Activated CD4-positive, alpha-beta memory T cell treated with anti-CD3 and anti-CD28 coated beads, Interleukin-2, amount 10 ng/mL, durations not matched to agents 7 days and 5 days (primary cell): ENCODE measurements around the gene GLT8D1. TPM values are rescaled to one million over a fixed set of nuclear protein-coding genes. Genes with fewer than 3 reads are reported as not detected.
"Not testable (repeated sequence)": the region's sequence is repeated elsewhere in the genome, so short reads cannot be mapped to it uniquely, and the experiment has no call there.

ENCODE experiments used
- CTCF ChIA-PET: fragments of 350-600 bp; sonication (Branson Sonifier 250); formaldehyde crosslinking; loops from one replicate; lab custom pipeline; 2021; ENCODE audit warnings: antibody characterized with exemption, inconsistent platforms; lab: Charles Lee
- POLR2A ChIA-PET: fragments of 350-600 bp; sonication (Branson Sonifier 250); formaldehyde crosslinking; loops from one replicate; lab custom pipeline; 2021; ENCODE audit warnings: antibody characterized with exemption; lab: Charles Lee
- DNase-seq: peaks from one replicate; pipeline ENCODE4 v3.0.0-alpha.2; 2020
- H3K27ac Mint-ChIP-seq: one replicate; pipeline ENCODE4 v1.8.0; 2021; ENCODE audit warnings: mild to moderate bottlenecking, mixed read lengths
- H3K27me3 Mint-ChIP-seq: one replicate; pipeline ENCODE4 v1.8.0; 2021; ENCODE audit warnings: mixed read lengths
- H3K36me3 Mint-ChIP-seq: one replicate; pipeline ENCODE4 v1.8.0; 2021; ENCODE audit warnings: low read depth, mixed read lengths
- H3K4me1 Mint-ChIP-seq: one replicate; pipeline ENCODE4 v1.8.0; 2021; ENCODE audit warnings: mixed read lengths
- H3K4me3 Mint-ChIP-seq: one replicate; pipeline ENCODE4 v1.8.0; 2021; ENCODE audit warnings: mild to moderate bottlenecking, mixed read lengths
- H3K9me3 Mint-ChIP-seq: one replicate; pipeline ENCODE4 v1.8.0; 2021; ENCODE audit warnings: mixed read lengths
- total RNA-seq, 2 experiments: library from RNA; stranded (reverse); gene quantifications; one replicate each; pipeline ENCODE4 v1.2.3, GENCODE V29; 2021

GLT8D1 gene
- total RNA-seq, 2 experiments from 2014 or later: 43.4 to 46.7 TPM

- Mint-ChIP-seq H3K36me3 (peaks cover 66% of the 10 kb centered on the region), H3K4me1 (peaks cover 79% of the 10 kb centered on the region), H3K27me3 (no peaks in the 10 kb centered on the region), H3K27ac (peak within 1 kb of the TSS; percentile 90), H3K9me3 (no peaks in the 10 kb centered on the region), H3K4me3 (peak within 1 kb of the TSS; percentile 91)
- peak; percentile 95 for DNase-seq
- CTCF ChIA-PET: interaction anchor here (0.8 to 2.3 kb wide), 3 partner anchors 11 to 150 kb away, joined by 3 to 6 read pairs (median 4); partner anchors contain the start of genes GLT8D1, SPCS1 and UQCC5
- POLR2A ChIA-PET: interaction anchor here (0.7 to 6.3 kb wide), 13 partner anchors 9 to 408 kb away, joined by 3 to 78 read pairs (median 4); partner anchors contain the start of genes GLT8D1, NEK4, SFMBT1 and SPCS1
These were observed 19.6 kb downstream of the GLT8D1 start, which contains the start of the genes GNL3 and PBRM1 for GRCh38 chr3:52685709-52686691. Gene GNL3, plus strand, starts transcription at chr3:52686032. Its CDS starts 61 bp downstream, at chr3:52686093. Gene PBRM1, minus strand, starts transcription at chr3:52685913.

- DNase-seq: peak; percentile 83
- peaks cover 63% of the 10 kb centered on the region for H3K36me3 Mint-ChIP-seq
- ChIA-PET CTCF (interaction anchor here (1.0 kb wide), 1 partner anchor 273 kb away, joined by 7 read pairs; no protein-coding TSS in a partner anchor), POLR2A (interaction anchor here (0.8 to 6.3 kb wide), 11 partner anchors 12 to 407 kb away, joined by 3 to 78 read pairs (median 4); partner anchors contain the start of genes GLT8D1, NEK4, SFMBT1 and SPCS1)
- H3K4me3 Mint-ChIP-seq: peak overlapping the region; percentile 87
- H3K4me1 Mint-ChIP-seq: peaks cover 80% of the 10 kb centered on the region
- H3K27me3 Mint-ChIP-seq: no peaks in the 10 kb centered on the region
- H3K27ac Mint-ChIP-seq: peak overlapping the region; percentile 89
- H3K9me3 Mint-ChIP-seq: no peaks in the 10 kb centered on the region
These were observed 20.3 kb downstream of the GLT8D1 start for GRCh38 chr3:52685285-52685708.

- POLR2A ChIA-PET: interaction anchor here (1.1 to 6.3 kb wide), 6 partner anchors 12 to 361 kb away, joined by 4 to 78 read pairs (median 8); partner anchors contain the start of genes GLT8D1, SFMBT1 and SPCS1
- Mint-ChIP-seq H3K27me3 (no peaks in the 10 kb centered on the region), H3K4me1 (peaks cover 83% of the 10 kb centered on the region), H3K4me3 (peak overlapping the region; percentile 87), H3K27ac (peak overlapping the region; percentile 89), H3K9me3 (no peaks in the 10 kb centered on the region), H3K36me3 (peaks cover 65% of the 10 kb centered on the region)
- CTCF ChIA-PET: interaction anchor here (1.0 kb wide), 1 partner anchor 272 kb away, joined by 7 read pairs; no protein-coding TSS in a partner anchor
- DNase-seq: no peak
These were observed 21.4 kb downstream of the GLT8D1 start for GRCh38 chr3:52684184-52684583.

DNA sequence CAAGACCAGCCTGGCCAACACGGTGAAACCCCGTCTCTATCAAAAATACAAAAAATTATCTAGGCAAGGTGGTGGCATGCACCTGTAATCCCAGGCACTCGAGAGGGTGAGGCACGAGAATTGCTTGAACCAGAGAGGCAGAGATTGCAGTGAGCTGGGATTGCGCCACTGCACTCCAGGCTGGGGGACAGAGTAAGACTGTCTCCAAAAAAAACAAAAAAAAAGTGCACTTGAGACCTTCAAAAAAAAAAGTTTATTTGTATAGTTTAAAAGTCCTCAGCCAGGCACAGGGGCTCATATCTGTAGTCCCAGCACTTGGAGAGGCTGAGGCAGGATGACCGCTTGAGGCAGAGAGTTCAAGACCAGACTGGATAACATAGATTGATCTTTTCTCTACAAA lies 22.0 kb downstream of the GLT8D1 start:
- POLR2A ChIA-PET: interaction anchor here (2.0 to 2.7 kb wide), 2 partner anchors 12 to 361 kb away, joined by 11 to 12 read pairs; partner anchors contain the start of gene SFMBT1
- no peaks in the 10 kb centered on the region for H3K27me3 Mint-ChIP-seq
- CTCF ChIA-PET: no interaction called here
- peak overlapping the region; percentile 38 for H3K4me3 Mint-ChIP-seq
- peak overlapping the region; percentile 27 for H3K27ac Mint-ChIP-seq
- H3K36me3 Mint-ChIP-seq: peaks cover 65% of the 10 kb centered on the region
- peaks cover 82% of the 10 kb centered on the region for H3K4me1 Mint-ChIP-seq
- DNase-seq: no peak
- H3K9me3 Mint-ChIP-seq: no peaks in the 10 kb centered on the region

DNA sequence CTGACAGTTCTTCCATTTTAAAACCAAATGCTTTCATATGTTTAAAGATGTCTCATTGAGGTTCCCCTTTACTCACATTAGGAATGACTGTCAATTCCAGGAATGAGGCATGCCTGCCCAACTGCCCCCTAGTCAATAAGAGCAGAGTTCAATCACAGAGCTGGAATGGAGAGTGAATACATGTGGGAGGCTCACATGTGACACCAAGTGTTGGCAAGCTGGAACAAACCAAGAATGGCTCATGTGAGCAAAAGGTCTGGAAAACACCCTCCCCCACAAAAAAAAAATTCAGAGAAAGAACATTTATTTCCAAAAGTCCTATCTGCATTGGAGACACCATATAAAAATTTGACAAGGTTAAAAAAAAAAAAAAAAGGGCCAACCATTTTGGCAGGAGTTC lies 23.6 kb downstream of the GLT8D1 start:
- Mint-ChIP-seq H3K9me3 (no peaks in the 10 kb centered on the region), H3K27ac (peak overlapping the region; percentile 41), H3K36me3 (peaks cover 62% of the 10 kb centered on the region), H3K4me3 (no peak overlapping the region), H3K27me3 (no peaks in the 10 kb centered on the region), H3K4me1 (peaks cover 67% of the 10 kb centered on the region)
- ChIA-PET CTCF (no interaction called here), POLR2A (interaction anchor here (1.0 kb wide), 1 partner anchor 11 kb away, joined by 3 read pairs; no protein-coding TSS in a partner anchor)
- DNase-seq: no peak

DNA sequence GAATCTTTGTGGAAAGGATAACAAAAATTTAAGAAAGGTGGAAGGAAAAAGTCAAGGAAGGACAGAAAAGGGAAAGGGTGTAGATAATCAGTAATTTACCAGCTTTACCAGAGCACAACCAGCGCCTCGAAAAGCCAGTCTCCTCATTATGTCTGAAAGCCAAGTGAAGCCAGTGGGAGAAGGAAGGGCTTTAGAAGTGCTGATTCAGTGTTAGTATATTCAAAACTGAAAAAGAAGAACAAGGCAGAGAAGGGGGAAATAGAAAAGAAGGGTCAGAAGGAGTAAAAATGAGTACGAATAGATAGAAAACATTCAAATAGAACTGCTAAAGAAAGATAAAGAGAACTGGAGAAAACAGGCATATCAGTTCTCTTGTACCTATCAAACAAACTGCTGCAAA lies 24.0 kb downstream of the GLT8D1 start:
- Mint-ChIP-seq H3K27me3 (no peaks in the 10 kb centered on the region), H3K9me3 (no peaks in the 10 kb centered on the region), H3K27ac (peak overlapping the region; percentile 41), H3K4me1 (peaks cover 65% of the 10 kb centered on the region), H3K4me3 (no peak overlapping the region), H3K36me3 (peaks cover 62% of the 10 kb centered on the region)
- DNase-seq: no peak
- POLR2A ChIA-PET: interaction anchor here (1.0 kb wide), 1 partner anchor 11 kb away, joined by 3 read pairs; no protein-coding TSS in a partner anchor
- CTCF ChIA-PET: no interaction called here

DNA sequence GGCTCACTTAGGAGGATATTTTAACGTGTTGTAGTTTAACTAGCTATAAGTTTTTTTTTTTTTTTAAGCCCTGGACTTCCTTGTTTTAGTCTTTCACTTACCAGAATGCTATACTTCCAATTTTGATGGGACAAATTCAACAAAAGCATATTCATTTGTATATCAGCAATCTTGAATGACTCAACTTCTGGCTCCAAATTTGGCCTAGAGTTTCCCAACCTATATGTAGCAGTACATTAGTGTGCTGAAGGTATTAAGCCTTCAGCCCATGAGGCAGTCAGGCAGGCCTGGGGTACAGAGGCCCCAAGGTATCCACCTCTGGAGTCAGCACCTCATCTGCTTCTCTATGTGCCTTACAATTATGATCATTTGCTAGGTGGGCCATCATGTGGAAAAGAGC lies 25.8 kb downstream of the GLT8D1 start:
- H3K36me3 Mint-ChIP-seq: peaks cover 64% of the 10 kb centered on the region
- H3K4me3 Mint-ChIP-seq: no peak overlapping the region
- no peaks in the 10 kb centered on the region for H3K9me3 Mint-ChIP-seq
- ChIA-PET CTCF (interaction anchor here (0.6 kb wide), 1 partner anchor 13 kb away, joined by 3 read pairs; no protein-coding TSS in a partner anchor), POLR2A (no interaction called here)
- H3K27me3 Mint-ChIP-seq: no peaks in the 10 kb centered on the region
- no peak for DNase-seq
- H3K4me1 Mint-ChIP-seq: peaks cover 59% of the 10 kb centered on the region
- no peak overlapping the region for H3K27ac Mint-ChIP-seq

- CTCF ChIA-PET: interaction anchor here (0.6 kb wide), 1 partner anchor 13 kb away, joined by 3 read pairs; no protein-coding TSS in a partner anchor
- Mint-ChIP-seq H3K9me3 (no peaks in the 10 kb centered on the region), H3K27me3 (no peaks in the 10 kb centered on the region), H3K27ac (no peak overlapping the region), H3K4me3 (no peak overlapping the region), H3K4me1 (peaks cover 52% of the 10 kb centered on the region), H3K36me3 (peaks cover 62% of the 10 kb centered on the region)
- POLR2A ChIA-PET: interaction anchor here (1.5 kb wide), 1 partner anchor 25 kb away, joined by 5 read pairs; no protein-coding TSS in a partner anchor
- DNase-seq: no peak
These were observed 26.4 kb downstream of the GLT8D1 start for GRCh38 chr3:52679199-52679538.

- Mint-ChIP-seq H3K27me3 (no peaks in the 10 kb centered on the region), H3K27ac (peak overlapping the region; percentile 38), H3K36me3 (peaks cover 63% of the 10 kb centered on the region), H3K4me3 (no peak overlapping the region), H3K4me1 (peaks cover 46% of the 10 kb centered on the region), H3K9me3 (no peaks in the 10 kb centered on the region)
- ChIA-PET POLR2A (interaction anchor here (0.9 to 1.5 kb wide), 5 partner anchors 9 to 141 kb away, joined by 3 to 5 read pairs (median 3); no protein-coding TSS in a partner anchor), CTCF (interaction anchor here (0.5 to 1.0 kb wide), 2 partner anchors 27 to 251 kb away, joined by 3 read pairs; no protein-coding TSS in a partner anchor)
- no peak for DNase-seq
These were observed 27.1 kb downstream of the GLT8D1 start for GRCh38 chr3:52678265-52679198.

- DNase-seq, H3K27me3 Mint-ChIP-seq, H3K27ac Mint-ChIP-seq, H3K4me3 Mint-ChIP-seq, POLR2A ChIA-PET, H3K9me3 Mint-ChIP-seq, CTCF ChIA-PET: not testable (repeated sequence)
- H3K4me1 Mint-ChIP-seq: peaks cover 40% of the 10 kb centered on the region
- H3K36me3 Mint-ChIP-seq: peaks cover 70% of the 10 kb centered on the region
These were observed 29.4 kb downstream of the GLT8D1 start for GRCh38 chr3:52676201-52676600.

DNA sequence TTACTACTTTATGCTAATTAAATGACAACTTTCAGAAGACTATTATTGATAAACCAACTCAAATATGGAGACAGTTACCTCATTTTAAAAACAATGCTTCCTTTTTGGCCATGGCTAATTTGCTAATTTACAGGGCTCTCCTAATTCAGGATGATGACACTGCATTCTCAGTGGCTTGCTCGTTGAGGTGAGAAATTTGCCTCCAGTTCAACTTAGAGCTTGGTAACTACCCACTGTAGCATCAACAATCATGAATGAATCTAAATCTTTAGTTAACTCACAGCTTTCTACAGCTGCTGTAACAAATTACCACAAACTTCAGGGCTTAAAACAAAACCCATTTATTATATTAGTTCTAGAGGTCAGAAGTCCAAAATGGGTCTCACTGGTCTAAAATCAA lies 33.9 kb downstream of the GLT8D1 start:
- Mint-ChIP-seq H3K4me1 (peaks cover 31% of the 10 kb centered on the region), H3K4me3 (no peak overlapping the region), H3K27ac (peak overlapping the region; percentile 86), H3K36me3 (peaks cover 64% of the 10 kb centered on the region), H3K27me3 (no peaks in the 10 kb centered on the region), H3K9me3 (no peaks in the 10 kb centered on the region)
- POLR2A ChIA-PET: interaction anchor here (1.3 to 2.3 kb wide), 2 partner anchors 13 to 15 kb away, joined by 4 to 12 read pairs; partner anchors contain the start of gene PBRM1
- no peak for DNase-seq
- CTCF ChIA-PET: interaction anchor here (0.9 to 1.0 kb wide), 2 partner anchors 13 to 35 kb away, joined by 3 to 5 read pairs; no protein-coding TSS in a partner anchor
